HEK293 (cell line): ENCODE results near the gene POLR3E.

Experiments
- CTCF ChIP-seq: fragments of 450-650 bp; formaldehyde crosslinking; IDR thresholded peaks from 2 replicates; pipeline ENCODE4 v1.5.1; 2016; ENCODE audit warnings: missing biosample characterization, missing genetic modification characterization
- GLIS2 ChIP-seq: fragments of 450-650 bp; formaldehyde crosslinking; IDR thresholded peaks from 2 replicates; pipeline ENCODE4 v1.5.1; 2016; ENCODE audit warnings: missing biosample characterization, missing genetic modification characterization
- REST ChIP-seq: fragments of 450-650 bp; formaldehyde crosslinking; IDR thresholded peaks from 2 replicates; pipeline ENCODE4 v1.5.1; 2016; ENCODE audit warnings: missing biosample characterization, missing genetic modification characterization
- ZNF501 ChIP-seq: fragments of 450-650 bp; formaldehyde crosslinking; IDR thresholded peaks from 2 replicates; pipeline ENCODE4 v1.5.1; 2016; ENCODE audit warnings: missing biosample characterization, missing genetic modification characterization

- TF ChIP-seq REST (no peak), CTCF (tag by site-specific recombination) (no peak), ZNF501 (tag by site-specific recombination) (no peak), GLIS2 (tag by site-specific recombination) (no peak)
Observed at GRCh38 chr16:22278441-22279230, 18.6 kb upstream of the POLR3E start.
